ENCODE data around the gene IL36B. TPM values are rescaled to one million over a fixed set of nuclear protein-coding genes. Genes with fewer than 3 reads are reported as not detected.

The IL36B gene
- total RNA-seq, 1 donor from 2014 or later: not detected

- Mint-ChIP-seq H3K9me3 (peaks cover 6% of the 10 kb centered on the region), H3K27me3 (ENCODE audit: insufficient read depth) (peaks cover 4% of the 10 kb centered on the region), H3K27ac (no peak overlapping the region), H3K36me3 (ENCODE audit: low read depth) (peaks cover 1% of the 10 kb centered on the region), H3K4me1 (ENCODE audit: low read depth) (no peaks in the 10 kb centered on the region), H3K4me3 (no peak overlapping the region)
- DNase-seq (ENCODE audit: low spot score): no peak
- intact Hi-C loops (cut with micrococcal nuclease): no loop called here
Observed at GRCh38 chr2:113070606-113070975, 17.9 kb upstream of the IL36B start.

- no peak for DNase-seq (ENCODE audit: low spot score)
- intact Hi-C loops (cut with micrococcal nuclease): no loop called here
- peaks cover 12% of the 10 kb centered on the region for H3K9me3 Mint-ChIP-seq
- peaks cover 10% of the 10 kb centered on the region for H3K27me3 Mint-ChIP-seq (ENCODE audit: insufficient read depth)
- H3K36me3 Mint-ChIP-seq (ENCODE audit: low read depth): peaks cover 1% of the 10 kb centered on the region
- no peak overlapping the region for H3K4me3 Mint-ChIP-seq
- no peaks in the 10 kb centered on the region for H3K4me1 Mint-ChIP-seq (ENCODE audit: low read depth)
- H3K27ac Mint-ChIP-seq: no peak overlapping the region
Observed at GRCh38 chr2:113069676-113070605, 17.3 kb upstream of the IL36B start.

GRCh38 chr2:113068706-113069485 is 16.2 kb upstream of the IL36B start:
- no peak for DNase-seq (ENCODE audit: low spot score)
- Mint-ChIP-seq H3K9me3 (peaks cover 12% of the 10 kb centered on the region), H3K27me3 (ENCODE audit: insufficient read depth) (peaks cover 8% of the 10 kb centered on the region), H3K36me3 (ENCODE audit: low read depth) (peaks cover 1% of the 10 kb centered on the region), H3K27ac (no peak overlapping the region), H3K4me3 (no peak overlapping the region), H3K4me1 (ENCODE audit: low read depth) (no peaks in the 10 kb centered on the region)
- intact Hi-C loops (cut with micrococcal nuclease): no loop called here

- Mint-ChIP-seq H3K4me1 (ENCODE audit: low read depth) (no peaks in the 10 kb centered on the region), H3K4me3 (no peak overlapping the region), H3K36me3 (ENCODE audit: low read depth) (peaks cover 1% of the 10 kb centered on the region), H3K27ac (no peak overlapping the region), H3K27me3 (ENCODE audit: insufficient read depth) (peaks cover 8% of the 10 kb centered on the region), H3K9me3 (peaks cover 12% of the 10 kb centered on the region)
- no peak for DNase-seq (ENCODE audit: low spot score)
- intact Hi-C loops (cut with micrococcal nuclease): no loop called here
Observed at GRCh38 chr2:113068249-113068648, 15.6 kb upstream of the IL36B start.

- no peak for DNase-seq (ENCODE audit: low spot score)
- Mint-ChIP-seq H3K27me3 (ENCODE audit: insufficient read depth) (peaks cover 10% of the 10 kb centered on the region), H3K4me3 (no peak within 1 kb of the TSS), H3K27ac (no peak within 1 kb of the TSS), H3K4me1 (ENCODE audit: low read depth) (no peaks in the 10 kb centered on the region), H3K36me3 (ENCODE audit: low read depth) (peaks cover 1% of the 10 kb centered on the region), H3K9me3 (peaks cover 12% of the 10 kb centered on the region)
- intact Hi-C loops (cut with micrococcal nuclease): no loop called here
Observed at GRCh38 chr2:113067681-113068080, 15.0 kb upstream of the IL36B start, which contains the start of gene IL1F10. IL1F10 (plus strand) TSS chr2:113067970; CDS start chr2:113072739, 4,769 bp downstream.

GRCh38 chr2:113064898-113065297 is 12.2 kb upstream of the IL36B start:
- H3K4me3 Mint-ChIP-seq: no peak overlapping the region
- intact Hi-C loops (cut with micrococcal nuclease): no loop called here
- no peaks in the 10 kb centered on the region for H3K4me1 Mint-ChIP-seq (ENCODE audit: low read depth)
- peaks cover 10% of the 10 kb centered on the region for H3K27me3 Mint-ChIP-seq (ENCODE audit: insufficient read depth)
- H3K36me3 Mint-ChIP-seq (ENCODE audit: low read depth): peaks cover 1% of the 10 kb centered on the region
- H3K9me3 Mint-ChIP-seq: peaks cover 12% of the 10 kb centered on the region
- no peak for DNase-seq (ENCODE audit: low spot score)
- no peak overlapping the region for H3K27ac Mint-ChIP-seq

GRCh38 chr2:113064281-113064680 is 11.6 kb upstream of the IL36B start:
- no peak overlapping the region for H3K27ac Mint-ChIP-seq
- peaks cover 8% of the 10 kb centered on the region for H3K27me3 Mint-ChIP-seq (ENCODE audit: insufficient read depth)
- no peak overlapping the region for H3K4me3 Mint-ChIP-seq
- peaks cover 12% of the 10 kb centered on the region for H3K9me3 Mint-ChIP-seq
- H3K36me3 Mint-ChIP-seq (ENCODE audit: low read depth): no peaks in the 10 kb centered on the region
- intact Hi-C loops (cut with micrococcal nuclease): no loop called here
- no peak for DNase-seq (ENCODE audit: low spot score)
- H3K4me1 Mint-ChIP-seq (ENCODE audit: low read depth): no peaks in the 10 kb centered on the region

- H3K27ac Mint-ChIP-seq: no peak overlapping the region
- peaks cover 12% of the 10 kb centered on the region for H3K9me3 Mint-ChIP-seq
- peaks cover 10% of the 10 kb centered on the region for H3K27me3 Mint-ChIP-seq (ENCODE audit: insufficient read depth)
- intact Hi-C loops (cut with micrococcal nuclease): no loop called here
- H3K36me3 Mint-ChIP-seq (ENCODE audit: low read depth): no peaks in the 10 kb centered on the region
- H3K4me1 Mint-ChIP-seq (ENCODE audit: low read depth): no peaks in the 10 kb centered on the region
- no peak for DNase-seq (ENCODE audit: low spot score)
- H3K4me3 Mint-ChIP-seq: no peak overlapping the region
Observed at GRCh38 chr2:113061896-113062770, 9.5 kb upstream of the IL36B start.

- Mint-ChIP-seq H3K4me3 (no peak overlapping the region), H3K36me3 (ENCODE audit: low read depth) (no peaks in the 10 kb centered on the region), H3K27me3 (ENCODE audit: insufficient read depth) (peaks cover 10% of the 10 kb centered on the region), H3K27ac (no peak overlapping the region), H3K4me1 (ENCODE audit: low read depth) (no peaks in the 10 kb centered on the region), H3K9me3 (peaks cover 8% of the 10 kb centered on the region)
- intact Hi-C loops (cut with micrococcal nuclease): no loop called here
- DNase-seq (ENCODE audit: low spot score): no peak
Observed at GRCh38 chr2:113061241-113061640, 8.6 kb upstream of the IL36B start.

GRCh38 chr2:113060796-113061195 is 8.1 kb upstream of the IL36B start:
- peaks cover 10% of the 10 kb centered on the region for H3K27me3 Mint-ChIP-seq (ENCODE audit: insufficient read depth)
- intact Hi-C loops (cut with micrococcal nuclease): no loop called here
- H3K4me3 Mint-ChIP-seq: no peak overlapping the region
- no peaks in the 10 kb centered on the region for H3K4me1 Mint-ChIP-seq (ENCODE audit: low read depth)
- no peak overlapping the region for H3K27ac Mint-ChIP-seq
- DNase-seq (ENCODE audit: low spot score): no peak
- no peaks in the 10 kb centered on the region for H3K36me3 Mint-ChIP-seq (ENCODE audit: low read depth)
- peaks cover 12% of the 10 kb centered on the region for H3K9me3 Mint-ChIP-seq

GRCh38 chr2:113060396-113060795 is 7.7 kb upstream of the IL36B start:
- Mint-ChIP-seq H3K36me3 (ENCODE audit: low read depth) (peaks cover 3% of the 10 kb centered on the region), H3K4me3 (no peak overlapping the region), H3K9me3 (peaks cover 14% of the 10 kb centered on the region), H3K27me3 (ENCODE audit: insufficient read depth) (peaks cover 8% of the 10 kb centered on the region), H3K4me1 (ENCODE audit: low read depth) (no peaks in the 10 kb centered on the region), H3K27ac (no peak overlapping the region)
- DNase-seq (ENCODE audit: low spot score): no peak
- intact Hi-C loops (cut with micrococcal nuclease): no loop called here

All from activated T-helper 1 cell treated with anti-CD3 and anti-CD28 coated beads, Interleukin-12 subunit alpha, Interleukin-12 subunit beta, Interleukin-2, Interleukin-4 antibody, amounts not matched to agents 30 ng/mL and 10 ng/mL and 1 ng/mL, durations not matched to agents 14 hours and 24 hours and 36 hours (primary cell).